Measurements from ENCODE around the gene MAP2K3. TPM values are rescaled to one million over a fixed set of nuclear protein-coding genes. Genes with fewer than 3 reads are reported as not detected.
"Not testable (repeated sequence)": the region's sequence is repeated elsewhere in the genome, so short reads cannot be mapped to it uniquely, and the experiment has no call there.

The MAP2K3 gene
- polyA plus RNA-seq, 1 experiment, result 41.8 TPM

DNA sequence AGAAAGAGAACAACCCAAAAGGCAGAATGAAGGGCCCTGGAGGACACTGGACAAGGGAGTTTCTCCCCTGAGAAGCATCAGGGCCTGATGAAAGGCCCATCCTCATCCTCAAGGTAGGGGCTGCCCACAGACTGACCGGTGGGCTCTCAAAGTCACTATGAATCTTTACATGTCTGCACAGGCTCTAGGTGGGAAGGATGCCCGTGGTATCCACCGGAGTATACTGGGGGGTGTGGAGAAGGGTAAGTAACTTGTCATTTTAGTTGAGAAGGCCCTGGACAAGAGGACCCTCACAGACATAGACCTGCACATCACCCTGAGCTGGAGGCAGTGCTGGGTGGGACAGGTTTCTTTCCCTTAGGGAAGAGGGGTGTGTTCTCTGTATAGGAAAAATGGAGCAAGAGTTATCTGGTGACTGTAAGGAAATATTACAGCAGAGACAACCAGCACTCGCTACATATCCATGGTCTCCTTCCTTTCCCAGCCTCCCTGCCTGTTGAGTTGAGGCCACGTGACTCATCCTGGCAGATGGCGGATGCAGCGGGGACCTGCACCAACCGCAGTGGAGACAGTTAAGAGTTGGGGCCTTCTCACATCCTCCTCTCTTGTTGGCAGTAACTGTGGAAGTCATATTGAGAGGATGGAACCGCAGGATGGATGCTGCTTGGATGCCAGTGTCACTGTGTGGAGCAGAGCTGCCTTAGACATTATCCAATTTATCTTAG, 46.1 kb downstream of the MAP2K3 start:
- DNase-seq (ENCODE audit: low read depth), result no peak
- TF ChIP-seq, protein P1, sequence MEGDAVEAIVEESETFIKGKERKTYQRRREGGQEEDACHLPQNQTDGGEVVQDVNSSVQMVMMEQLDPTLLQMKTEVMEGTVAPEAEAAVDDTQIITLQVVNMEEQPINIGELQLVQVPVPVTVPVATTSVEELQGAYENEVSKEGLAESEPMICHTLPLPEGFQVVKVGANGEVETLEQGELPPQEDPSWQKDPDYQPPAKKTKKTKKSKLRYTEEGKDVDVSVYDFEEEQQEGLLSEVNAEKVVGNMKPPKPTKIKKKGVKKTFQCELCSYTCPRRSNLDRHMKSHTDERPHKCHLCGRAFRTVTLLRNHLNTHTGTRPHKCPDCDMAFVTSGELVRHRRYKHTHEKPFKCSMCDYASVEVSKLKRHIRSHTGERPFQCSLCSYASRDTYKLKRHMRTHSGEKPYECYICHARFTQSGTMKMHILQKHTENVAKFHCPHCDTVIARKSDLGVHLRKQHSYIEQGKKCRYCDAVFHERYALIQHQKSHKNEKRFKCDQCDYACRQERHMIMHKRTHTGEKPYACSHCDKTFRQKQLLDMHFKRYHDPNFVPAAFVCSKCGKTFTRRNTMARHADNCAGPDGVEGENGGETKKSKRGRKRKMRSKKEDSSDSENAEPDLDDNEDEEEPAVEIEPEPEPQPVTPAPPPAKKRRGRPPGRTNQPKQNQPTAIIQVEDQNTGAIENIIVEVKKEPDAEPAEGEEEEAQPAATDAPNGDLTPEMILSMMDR (IDR thresholded peaks at IDR 0.05; ENCODE audit: insufficient read depth, low read depth, low read length), result no peak
- Histone ChIP-seq H3K36me3 (ENCODE audit: control insufficient read depth, insufficient read depth, low read length) (no peaks in the 10 kb centered on the region), H3K4me3 (ENCODE audit: low read depth, low read length) (no peak overlapping the region), H3K27me3 (ENCODE audit: control insufficient read depth, insufficient read depth, low read length) (no peaks in the 10 kb centered on the region)
- POLR2A ChIA-PET, result no interaction called here
- CTCF ChIA-PET, result no interaction called here

DNA sequence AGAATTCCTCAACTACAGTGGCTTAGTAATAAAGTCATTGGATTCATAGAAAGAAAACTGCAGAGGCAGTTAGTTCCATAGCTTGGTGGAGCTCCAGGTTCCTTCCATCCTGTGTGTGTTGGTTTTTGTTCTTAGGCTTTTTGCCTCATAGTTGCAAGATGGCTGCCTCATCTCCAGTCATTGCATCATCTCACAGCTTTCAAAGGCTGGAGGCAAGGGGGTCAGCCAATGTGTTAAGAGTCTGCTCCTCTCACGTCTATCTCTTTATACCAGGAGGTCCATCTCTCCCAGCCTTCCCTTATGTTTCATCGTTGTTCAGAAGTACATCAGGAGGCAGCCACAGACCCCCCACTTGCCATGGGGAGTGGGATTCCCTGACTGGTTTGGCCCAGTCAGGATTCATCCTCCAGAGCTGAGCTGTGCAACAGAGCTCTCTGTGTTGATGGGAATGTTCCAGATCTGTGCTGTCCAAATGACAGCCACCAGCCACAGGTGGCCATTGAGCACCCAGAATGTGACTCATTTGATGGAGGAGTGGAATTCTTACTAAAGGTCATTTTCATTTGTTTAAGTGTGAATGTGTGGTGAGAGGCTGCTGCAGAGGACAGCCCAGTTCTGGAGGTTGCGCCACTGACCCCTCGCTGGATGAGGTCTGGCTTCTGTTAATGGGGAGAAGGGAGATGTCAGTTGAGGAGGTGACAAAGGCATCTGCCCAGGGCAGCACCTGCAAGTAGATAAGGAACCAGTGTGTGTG, 52.2 kb downstream of the MAP2K3 start:
- CTCF ChIA-PET; DNase-seq (ENCODE audit: low read depth); H3K4me3 ChIP-seq (ENCODE audit: low read depth, low read length): not testable (repeated sequence)

DNA sequence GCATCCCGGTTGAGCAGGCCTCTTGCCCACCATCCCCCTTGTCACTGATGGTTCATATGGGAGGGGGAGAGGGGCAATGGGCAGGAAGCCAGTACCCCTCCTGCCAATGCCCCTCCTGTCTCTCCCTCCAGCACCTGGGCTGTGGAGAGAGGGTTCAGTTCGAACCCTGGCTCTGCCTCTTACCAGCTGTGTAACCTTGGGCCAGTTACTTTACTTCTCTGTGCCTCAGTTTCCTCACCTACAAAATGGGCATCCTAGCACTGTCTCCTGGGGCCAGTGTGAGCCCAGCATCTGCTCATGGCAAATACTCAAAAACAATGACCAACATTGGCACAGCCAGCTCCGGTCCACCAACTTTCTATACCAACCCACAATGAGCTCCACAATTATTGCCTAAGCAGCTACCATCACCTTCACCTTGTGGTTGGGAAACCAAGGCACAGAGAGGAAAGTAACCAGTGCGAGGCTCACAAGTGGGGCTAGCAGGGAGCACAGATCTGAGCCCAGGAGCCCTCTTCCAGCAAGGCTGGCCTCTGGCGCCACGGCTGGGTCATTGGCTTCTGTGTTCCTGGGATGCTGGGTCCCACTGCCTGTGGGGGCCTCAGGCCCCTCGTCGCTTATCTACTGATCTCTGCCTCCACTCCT, 53.6 kb downstream of the MAP2K3 start:
- H3K27me3 ChIP-seq (ENCODE audit: control insufficient read depth, insufficient read depth, low read length); H3K4me3 ChIP-seq (ENCODE audit: low read depth, low read length); DNase-seq (ENCODE audit: low read depth); POLR2A ChIA-PET; H3K36me3 ChIP-seq (ENCODE audit: control insufficient read depth, insufficient read depth, low read length): not testable (repeated sequence)
- CTCF ChIA-PET, result interaction anchor here (1.2 to 1.3 kb wide), 2 partner anchors 103 to 174 kb away, joined by 3 read pairs; no protein-coding TSS in a partner anchor

More for the DNA sequence above, 52.2 kb downstream of the MAP2K3 start:
- POLR2A ChIA-PET; H3K27me3 ChIP-seq (ENCODE audit: control insufficient read depth, insufficient read depth, low read length); H3K36me3 ChIP-seq (ENCODE audit: control insufficient read depth, insufficient read depth, low read length): not testable (repeated sequence)

DNA sequence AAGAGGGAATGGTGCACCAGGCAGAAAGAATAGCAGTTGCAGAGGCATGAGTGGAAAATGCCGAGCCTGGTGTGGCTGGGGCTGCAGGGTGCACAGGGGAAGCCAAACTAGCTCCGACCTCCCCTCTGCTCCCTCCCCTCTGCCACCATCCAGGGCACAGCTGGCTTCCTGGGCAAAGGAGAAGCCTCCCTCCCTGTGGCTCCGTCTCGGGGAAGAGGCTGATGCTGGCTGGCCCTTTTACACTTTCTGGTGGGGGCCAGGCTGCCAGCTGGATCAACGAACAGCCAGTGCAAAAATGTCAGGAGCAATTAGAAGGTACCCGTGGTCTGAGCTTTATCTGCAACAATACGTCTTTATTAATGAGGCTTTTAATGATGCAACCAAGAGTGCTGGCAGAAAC, 54.5 kb downstream of the MAP2K3 start:
- DNase-seq (ENCODE audit: low read depth), result no peak
- H3K27me3 ChIP-seq (ENCODE audit: control insufficient read depth, insufficient read depth, low read length), result no peaks in the 10 kb centered on the region
- TF ChIP-seq, protein P1 (IDR thresholded peaks at IDR 0.05; ENCODE audit: insufficient read depth, low read depth, low read length), result no peak
- H3K4me3 ChIP-seq (ENCODE audit: low read depth, low read length), result no peak overlapping the region
- ChIA-PET POLR2A (no interaction called here), CTCF (no interaction called here)
- H3K36me3 ChIP-seq (ENCODE audit: control insufficient read depth, insufficient read depth, low read length), result no peaks in the 10 kb centered on the region

DNA sequence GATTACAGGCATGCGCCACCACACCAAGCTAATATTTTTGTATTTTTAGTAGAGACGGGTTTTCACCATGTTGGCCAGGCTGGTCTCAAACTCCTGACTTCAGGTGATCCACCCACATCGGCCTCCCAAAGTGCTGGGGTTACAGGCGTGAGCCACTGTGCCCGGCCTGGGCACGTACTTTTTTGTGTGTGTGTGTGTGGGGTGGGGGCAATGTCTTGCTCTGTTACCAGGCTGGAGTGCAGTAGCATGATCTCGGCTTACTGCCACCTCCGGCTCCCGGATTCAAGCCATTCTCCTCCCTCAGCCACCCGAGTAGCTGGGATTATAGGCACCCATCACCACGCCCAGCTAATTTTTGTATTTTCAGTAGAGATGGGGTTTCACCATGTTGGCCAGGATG, 55.1 kb downstream of the MAP2K3 start:
- POLR2A ChIA-PET; DNase-seq (ENCODE audit: low read depth); H3K36me3 ChIP-seq (ENCODE audit: control insufficient read depth, insufficient read depth, low read length); H3K27me3 ChIP-seq (ENCODE audit: control insufficient read depth, insufficient read depth, low read length); CTCF ChIA-PET; H3K4me3 ChIP-seq (ENCODE audit: low read depth, low read length): not testable (repeated sequence)

DNA sequence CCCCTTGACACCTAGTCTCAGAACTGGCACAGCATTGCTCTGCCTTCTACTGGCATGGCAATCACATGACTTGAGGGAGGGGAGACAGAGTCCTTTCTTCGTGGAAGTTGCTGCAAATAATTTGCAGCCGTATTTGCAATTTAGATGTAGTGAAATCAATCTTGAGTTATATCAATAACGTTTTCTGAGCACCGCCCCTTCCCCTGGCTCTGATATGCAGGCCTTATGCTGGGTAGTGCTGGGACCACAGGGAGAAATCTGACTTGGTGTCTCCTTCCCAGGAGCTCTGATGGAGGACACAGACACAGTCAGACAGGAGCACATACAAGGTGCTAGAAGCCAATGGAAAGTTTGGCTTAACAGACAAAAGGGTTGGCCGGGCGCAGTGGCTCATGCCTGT, 55.9 kb downstream of the MAP2K3 start:
- POLR2A ChIA-PET; DNase-seq (ENCODE audit: low read depth); H3K4me3 ChIP-seq (ENCODE audit: low read depth, low read length); CTCF ChIA-PET; H3K36me3 ChIP-seq (ENCODE audit: control insufficient read depth, insufficient read depth, low read length); H3K27me3 ChIP-seq (ENCODE audit: control insufficient read depth, insufficient read depth, low read length): not testable (repeated sequence)

DNA sequence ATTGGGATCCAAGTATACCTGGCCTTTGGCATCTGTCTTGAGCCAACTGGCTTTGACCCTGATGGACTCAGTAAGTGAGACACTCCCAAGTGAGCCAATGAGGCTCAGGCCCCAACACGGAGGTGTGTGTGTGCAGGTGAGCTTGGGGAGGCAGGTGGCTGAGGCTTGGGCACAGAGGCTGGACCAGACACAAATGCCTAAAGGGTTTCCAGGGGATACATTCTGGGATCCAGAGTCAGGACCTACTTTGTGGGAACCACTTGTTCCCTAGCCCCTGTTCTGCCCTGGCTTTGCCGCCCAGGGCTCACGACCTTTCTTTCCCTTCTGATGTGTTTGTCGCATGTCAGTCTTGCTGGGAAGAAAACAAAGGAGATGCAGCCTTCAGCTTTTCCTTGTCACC, 56.8 kb downstream of the MAP2K3 start:
- H3K4me3 ChIP-seq (ENCODE audit: low read depth, low read length); H3K27me3 ChIP-seq (ENCODE audit: control insufficient read depth, insufficient read depth, low read length); CTCF ChIA-PET; H3K36me3 ChIP-seq (ENCODE audit: control insufficient read depth, insufficient read depth, low read length); POLR2A ChIA-PET; DNase-seq (ENCODE audit: low read depth): not testable (repeated sequence)

DNA sequence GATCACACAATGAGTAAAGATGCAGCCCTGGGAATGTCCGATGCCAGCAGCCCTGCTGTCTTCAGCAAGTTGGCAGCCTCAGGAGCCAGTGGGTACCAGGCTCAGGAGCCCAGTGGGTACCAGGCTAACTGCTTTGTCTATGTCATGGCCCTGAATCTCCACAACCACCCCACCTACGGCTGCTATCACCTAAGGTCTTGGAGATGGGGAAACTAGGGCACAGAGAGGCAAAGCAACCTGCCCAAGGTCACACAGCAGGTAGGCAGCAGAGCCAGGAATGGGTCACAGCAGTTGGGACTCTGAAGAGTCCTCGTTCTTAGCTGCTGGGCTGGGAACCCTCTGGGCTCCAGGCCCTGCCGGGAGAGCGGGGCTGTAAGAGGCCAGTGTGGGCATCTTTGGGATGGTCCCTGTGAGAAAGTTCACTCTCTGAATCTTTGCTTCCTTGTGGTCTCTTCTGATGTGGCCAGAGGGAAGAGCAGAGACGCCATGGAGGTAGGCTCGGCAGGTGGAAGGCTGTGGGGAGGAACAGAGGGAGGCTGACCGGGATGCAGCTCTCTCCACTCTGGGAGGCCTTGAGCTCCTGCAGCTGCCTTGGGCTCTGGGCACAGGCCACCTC, 57.5 kb downstream of the MAP2K3 start:
- CTCF ChIA-PET; H3K4me3 ChIP-seq (ENCODE audit: low read depth, low read length); POLR2A ChIA-PET; H3K36me3 ChIP-seq (ENCODE audit: control insufficient read depth, insufficient read depth, low read length); H3K27me3 ChIP-seq (ENCODE audit: control insufficient read depth, insufficient read depth, low read length); DNase-seq (ENCODE audit: low read depth): not testable (repeated sequence)

DNA sequence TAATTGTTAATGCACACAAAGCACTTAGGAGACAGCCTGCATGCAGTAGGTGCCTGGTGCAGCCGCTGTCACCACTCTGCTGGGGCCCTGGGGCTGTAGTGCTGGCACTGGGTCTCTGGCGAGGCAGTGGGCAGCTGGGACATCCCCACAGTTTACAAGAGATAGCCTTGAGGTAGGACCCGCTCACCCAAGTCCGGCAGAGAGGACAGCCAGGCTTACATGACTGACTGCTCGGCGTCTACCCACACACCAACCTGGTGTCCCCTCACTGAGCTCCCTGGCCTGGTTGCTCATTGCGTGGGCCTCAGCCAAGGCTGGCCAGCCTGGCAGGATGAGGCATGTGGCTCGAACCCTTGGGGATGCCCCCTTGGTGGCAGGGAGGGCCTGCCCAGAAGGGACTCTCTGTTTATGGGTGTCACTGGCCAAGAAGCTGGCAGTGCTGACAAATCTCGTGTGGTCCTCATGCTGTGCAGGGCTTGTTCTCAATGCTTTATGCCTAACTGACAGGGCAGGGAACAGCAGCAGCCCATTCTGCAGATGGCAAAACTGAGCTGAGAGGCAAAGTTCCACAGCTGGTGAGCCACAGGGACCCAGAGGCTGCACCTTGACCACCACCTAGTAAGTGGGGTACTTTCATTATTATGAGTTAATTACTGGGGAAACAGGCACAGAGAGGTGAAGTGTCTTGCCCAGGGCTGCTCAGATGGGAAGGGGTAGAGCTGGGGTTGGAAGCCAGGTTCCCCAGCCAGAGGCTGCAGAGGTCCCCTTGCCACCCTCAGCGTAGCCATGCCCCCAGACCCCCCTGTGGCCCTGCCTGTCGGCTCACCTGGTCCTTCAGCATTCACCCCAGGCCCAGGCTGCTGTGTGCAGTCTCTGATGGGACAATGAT, 58.8 kb downstream of the MAP2K3 start:
- POLR2A ChIA-PET; DNase-seq (ENCODE audit: low read depth); H3K27me3 ChIP-seq (ENCODE audit: control insufficient read depth, insufficient read depth, low read length); H3K36me3 ChIP-seq (ENCODE audit: control insufficient read depth, insufficient read depth, low read length); CTCF ChIA-PET; H3K4me3 ChIP-seq (ENCODE audit: low read depth, low read length): not testable (repeated sequence)

DNA sequence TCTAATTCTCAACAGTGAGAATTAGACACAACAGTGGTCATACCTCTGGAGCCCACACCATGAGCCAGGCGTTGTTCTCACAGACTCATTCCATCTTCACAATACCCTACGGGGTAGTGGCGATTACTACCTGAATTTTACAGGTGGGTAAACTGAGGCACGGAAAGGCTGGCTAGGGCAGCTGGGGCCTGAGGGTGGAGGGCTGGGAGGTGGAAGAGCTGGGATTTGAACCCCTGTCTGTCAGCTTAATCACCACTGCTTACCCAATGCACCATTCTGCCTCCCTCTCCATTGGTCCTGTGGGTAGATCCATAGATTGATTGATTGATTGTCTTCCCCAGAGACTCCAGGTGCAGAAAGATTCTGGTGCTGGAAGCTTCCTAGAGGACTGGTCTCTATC, 60.3 kb downstream of the MAP2K3 start:
- DNase-seq (ENCODE audit: low read depth); H3K27me3 ChIP-seq (ENCODE audit: control insufficient read depth, insufficient read depth, low read length); CTCF ChIA-PET; POLR2A ChIA-PET; H3K36me3 ChIP-seq (ENCODE audit: control insufficient read depth, insufficient read depth, low read length); H3K4me3 ChIP-seq (ENCODE audit: low read depth, low read length): not testable (repeated sequence)
